Fibroblast of skin of scalp (primary cell): ENCODE data around the gene EYA4.
A peak's percentile ranks its signal among the peaks of the same experiment; 100 is the strongest.
"Not testable (repeated sequence)": the region's sequence is repeated elsewhere in the genome, so short reads cannot be mapped to it uniquely, and the experiment has no call there.

Experiments
- DNase-seq: peaks from one replicate; pipeline ENCODE4 v3.0.0-alpha.2; 2013

The EYA4 gene

GRCh38 chr6:133355922-133356321, 114.8 kb downstream of the EYA4 start:
- no peak for DNase-seq

GRCh38 chr6:133358574-133359150, 117.5 kb downstream of the EYA4 start:
- DNase-seq = no peak

- no peak for DNase-seq
These were observed 118.1 kb downstream of the EYA4 start for GRCh38 chr6:133359256-133359655.

- no peak for DNase-seq
These were observed 118.6 kb downstream of the EYA4 start for GRCh38 chr6:133359760-133360159.

GRCh38 chr6:133360194-133360593, 119.0 kb downstream of the EYA4 start:
- DNase-seq = no peak

- no peak for DNase-seq
These were observed 121.7 kb downstream of the EYA4 start for GRCh38 chr6:133362813-133363212.

- DNase-seq = no peak
These were observed 127.5 kb downstream of the EYA4 start for GRCh38 chr6:133368664-133369063.

GRCh38 chr6:133369773-133370272, 128.7 kb downstream of the EYA4 start:
- DNase-seq = no peak

- DNase-seq = no peak
These were observed 135.6 kb downstream of the EYA4 start for GRCh38 chr6:133376743-133377142.

GRCh38 chr6:133377219-133377618, 136.1 kb downstream of the EYA4 start:
- DNase-seq = no peak

- no peak for DNase-seq
These were observed 138.9 kb downstream of the EYA4 start for GRCh38 chr6:133380047-133380446.

GRCh38 chr6:133380723-133381122, 139.6 kb downstream of the EYA4 start:
- DNase-seq = no peak

- DNase-seq = no peak
These were observed 147.6 kb downstream of the EYA4 start for GRCh38 chr6:133388731-133389130.

GRCh38 chr6:133390168-133390567, 149.0 kb downstream of the EYA4 start:
- DNase-seq = no peak

- no peak for DNase-seq
These were observed 150.9 kb downstream of the EYA4 start for GRCh38 chr6:133392015-133392414.

GRCh38 chr6:133392641-133393040, 151.5 kb downstream of the EYA4 start:
- DNase-seq = peak; percentile 36

GRCh38 chr6:133393891-133394290, 152.7 kb downstream of the EYA4 start:
- DNase-seq = no peak

- DNase-seq = no peak
These were observed 153.5 kb downstream of the EYA4 start for GRCh38 chr6:133394630-133395029.

GRCh38 chr6:133396233-133396983, 155.3 kb downstream of the EYA4 start:
- DNase-seq = peak; percentile 48

GRCh38 chr6:133396984-133397348, 155.8 kb downstream of the EYA4 start:
- DNase-seq = no peak

GRCh38 chr6:133397601-133398000, 156.4 kb downstream of the EYA4 start:
- not testable (repeated sequence) for DNase-seq

- peak; percentile 14 for DNase-seq
These were observed 158.3 kb downstream of the EYA4 start for GRCh38 chr6:133399426-133399825.

- no peak for DNase-seq
These were observed 163.0 kb downstream of the EYA4 start for GRCh38 chr6:133404151-133404550.

- DNase-seq = no peak
These were observed 163.6 kb downstream of the EYA4 start for GRCh38 chr6:133404728-133405127.
